K562 (cell line): ENCODE data around the gene TREM2.

ENCODE experiments used
- CREM ChIP-seq: IDR thresholded peaks from 2 replicates; pipeline ENCODE4 v1.6.1; 2014; ENCODE audit warnings: antibody characterized with exemption, low read depth
- NRF1 ChIP-seq, 2 experiments: fragments of 450-650 bp; IDR thresholded peaks in 1 of 2; conservative IDR thresholded peaks in 1 of 2; 2 replicates each; pipeline ENCODE4 v1.6.1; 2014; ENCODE audit warnings: mild to moderate bottlenecking in 2 of 2
- ZFX ChIP-seq: sonication (generic); formaldehyde crosslinking; IDR thresholded peaks from 2 replicates; pipeline ENCODE4 v1.8.0; 2022; ENCODE audit warnings: mild to moderate bottlenecking, missing genetic modification reagents, moderate library complexity

GRCh38 chr6:41161380-41161779 lies 1.5 kb downstream of the TREM2 start:
- TF ChIP-seq CREM (no peak), ZFX (CRISPR knock-in tag) (no peak), NRF1 (conservative IDR thresholded peaks at IDR 0.05 in 1 of 2, IDR thresholded peaks at IDR 0.05 in 1 of 2) (no peak)
